Stimulated activated CD4-positive, alpha-beta T cell treated with anti-CD3 and anti-CD28 coated beads, TNF-alpha, amount 100 ng/mL, for 48 hours (primary cell): ENCODE results near the gene PDE4D.
"Not testable (repeated sequence)": the region's sequence is repeated elsewhere in the genome, so short reads cannot be mapped to it uniquely, and the experiment has no call there.

ENCODE experiments used
- DNase-seq, 3 donors: peaks; one replicate each; pipeline ENCODE4 v3.0.0-alpha.2; 2020; ENCODE audit warnings: low read depth in 3 of 3

Gene PDE4D

GRCh38 chr5:59007460-59008063, 886.0 kb downstream of the PDE4D start:
- no peak for DNase-seq

GRCh38 chr5:59005934-59006701, 887.4 kb downstream of the PDE4D start:
- no peak for DNase-seq

- DNase-seq, result no peak
Observed at GRCh38 chr5:59003641-59004040, 889.9 kb downstream of the PDE4D start.

DNA sequence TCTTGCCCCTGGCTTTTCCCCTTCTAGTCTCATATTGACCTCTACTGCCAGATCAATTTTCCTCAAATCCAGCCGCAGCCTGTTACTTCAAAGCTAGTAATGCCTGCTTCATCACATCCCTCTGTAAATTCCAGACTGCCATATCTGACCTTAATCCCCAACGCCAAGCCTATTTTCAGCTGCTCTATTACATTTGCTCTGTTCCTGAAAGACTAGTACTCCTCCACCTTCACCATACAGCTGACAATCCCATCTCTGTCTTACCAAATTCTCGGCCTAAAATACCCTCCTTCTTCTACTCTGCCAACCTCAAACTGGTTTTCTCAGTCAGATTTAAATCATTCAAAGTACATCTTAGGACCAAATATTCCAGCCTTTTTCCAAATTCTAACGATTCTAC, 890.4 kb downstream of the PDE4D start:
- DNase-seq, result no peak

DNA sequence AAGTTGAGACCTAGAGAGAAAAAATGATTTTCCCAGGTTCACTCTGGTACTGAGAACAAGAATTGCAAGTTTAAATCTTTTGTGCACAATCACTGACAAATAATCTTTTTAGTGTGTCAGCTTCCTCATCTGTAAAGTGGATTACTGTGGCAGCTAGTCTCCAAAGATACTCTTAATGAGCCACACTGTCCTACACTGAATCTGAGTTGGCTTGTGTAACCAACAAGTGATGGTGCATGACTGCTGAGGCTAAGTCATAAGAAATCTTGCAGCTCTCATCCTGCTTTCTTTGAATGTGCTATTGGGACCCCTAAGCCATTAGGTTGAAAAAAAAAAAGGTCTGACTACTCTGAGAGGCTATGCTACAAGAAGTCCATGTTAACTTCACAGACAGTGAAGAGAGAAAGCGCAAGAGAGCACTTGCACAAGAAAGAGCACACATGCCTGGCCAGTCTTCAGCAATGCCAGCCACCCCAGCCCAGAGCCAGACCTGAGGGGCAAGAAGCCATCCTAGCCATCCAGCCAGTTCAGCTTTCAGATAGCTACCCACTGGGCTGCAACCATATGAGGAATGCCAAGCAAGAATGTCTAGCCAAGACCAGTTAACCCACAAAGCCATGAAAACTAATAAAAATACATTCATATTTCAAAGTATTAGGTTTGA, 891.2 kb downstream of the PDE4D start:
- no peak for DNase-seq

DNA sequence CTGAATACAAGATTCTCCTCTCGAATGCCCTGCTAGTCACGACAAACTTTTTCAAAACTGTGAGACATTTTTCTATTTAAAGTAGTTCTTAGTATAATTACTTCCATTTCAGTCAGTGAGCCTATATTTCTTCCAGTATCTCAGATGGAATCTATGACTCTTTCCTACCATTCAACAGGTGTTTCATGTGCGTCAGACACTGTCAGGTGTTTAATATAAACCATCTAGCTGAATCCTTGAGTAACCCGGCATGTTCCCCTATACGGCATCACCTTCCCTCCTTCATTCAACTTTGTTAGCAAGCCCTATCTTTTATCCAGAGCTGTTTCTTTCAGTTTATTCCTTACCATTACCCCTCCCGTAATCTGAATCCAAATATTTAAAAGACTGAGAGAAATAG, 891.8 kb downstream of the PDE4D start:
- no peak for DNase-seq

DNA sequence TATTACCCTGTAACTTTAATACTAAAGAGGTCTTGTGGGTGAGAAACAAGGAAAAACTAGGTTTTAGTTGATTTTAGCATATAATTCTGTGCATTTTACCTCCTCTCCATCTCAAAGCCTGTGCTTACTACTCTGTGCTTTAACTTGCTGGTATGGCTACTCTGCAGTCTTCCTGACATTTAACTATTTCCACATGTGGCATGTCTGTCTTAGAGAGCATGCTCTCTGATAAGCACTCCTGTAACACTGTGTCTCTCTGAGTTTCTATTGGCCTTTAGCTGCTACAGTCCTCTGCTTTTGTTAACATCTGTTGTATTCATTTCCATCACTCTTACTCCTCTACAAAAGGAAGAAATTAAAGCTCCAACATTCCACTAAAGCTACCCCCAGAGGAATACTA, 892.4 kb downstream of the PDE4D start:
- no peak for DNase-seq

GRCh38 chr5:59000211-59000610, 893.3 kb downstream of the PDE4D start:
- DNase-seq, result no peak

DNA sequence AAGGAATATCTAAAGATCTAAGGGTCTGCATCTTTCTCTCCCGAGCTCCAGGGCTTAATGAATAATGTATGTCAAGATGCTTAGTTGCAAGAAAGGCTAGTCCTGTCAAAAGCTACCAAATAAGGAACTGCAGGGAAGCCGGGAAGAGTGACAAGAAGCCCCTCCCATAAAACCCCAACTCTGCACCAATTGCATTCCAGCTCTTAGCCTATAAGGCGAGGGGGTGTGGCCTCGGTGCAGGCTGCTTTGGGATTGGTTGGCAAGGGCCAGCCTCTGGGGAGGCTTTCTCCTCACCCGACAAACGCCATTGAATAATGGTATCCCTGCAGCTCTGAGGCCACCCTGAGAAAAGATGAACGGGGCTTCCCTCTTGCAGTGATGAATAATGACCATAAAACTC, 893.7 kb downstream of the PDE4D start:
- DNase-seq, result no peak

DNA sequence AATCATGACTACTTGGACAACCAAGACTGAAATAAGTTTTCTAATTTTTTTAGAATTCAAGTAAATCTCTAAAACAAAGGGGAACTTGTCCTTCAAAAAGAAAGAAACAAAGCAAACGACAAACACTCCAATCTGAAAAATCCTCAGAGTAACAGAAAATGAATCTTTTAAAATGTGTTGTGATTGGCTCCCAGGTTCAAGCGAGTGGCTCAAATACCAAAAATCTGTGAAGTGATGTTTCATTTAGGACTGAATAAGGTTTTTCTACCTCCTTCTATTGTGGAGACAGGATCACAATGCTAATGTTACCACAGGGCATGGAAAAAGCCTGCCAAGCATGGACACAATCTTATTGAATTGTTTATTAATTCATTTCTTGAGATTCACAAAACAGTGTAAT, 895.0 kb downstream of the PDE4D start:
- DNase-seq, result no peak

GRCh38 chr5:58995779-58996178, 897.7 kb downstream of the PDE4D start:
- DNase-seq, result not testable (repeated sequence)

- no peak for DNase-seq
Observed at GRCh38 chr5:58993461-58993860, 900.1 kb downstream of the PDE4D start.

- no peak for DNase-seq
Observed at GRCh38 chr5:58988938-58989337, 904.6 kb downstream of the PDE4D start.

DNA sequence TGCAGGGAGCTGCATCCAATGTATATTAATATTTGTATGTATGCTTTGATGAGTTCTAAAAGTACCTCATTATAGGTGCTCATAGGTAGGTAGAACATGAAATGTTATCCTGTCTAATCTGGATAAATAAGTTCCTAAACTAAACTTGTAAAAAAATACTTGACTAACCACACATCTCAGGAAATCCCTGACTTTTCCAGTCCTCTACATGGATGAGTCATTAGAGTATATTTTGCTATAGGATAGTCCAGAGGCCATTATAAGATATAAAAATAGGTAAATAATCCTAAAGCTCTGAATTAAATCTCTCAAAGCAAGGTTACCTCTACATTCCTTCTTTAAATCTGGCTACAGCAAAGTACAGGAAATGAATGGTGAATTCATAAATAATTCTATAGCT, 906.3 kb downstream of the PDE4D start:
- DNase-seq, result no peak

- no peak for DNase-seq
Observed at GRCh38 chr5:58986281-58986680, 907.2 kb downstream of the PDE4D start.

GRCh38 chr5:58985759-58986158, 907.8 kb downstream of the PDE4D start:
- DNase-seq, result no peak

GRCh38 chr5:58985311-58985710, 908.2 kb downstream of the PDE4D start:
- DNase-seq, result no peak

- DNase-seq, result no peak
Observed at GRCh38 chr5:58983526-58984452, 909.7 kb downstream of the PDE4D start.

- no peak for DNase-seq
Observed at GRCh38 chr5:58980890-58981289, 912.6 kb downstream of the PDE4D start.

- no peak for DNase-seq
Observed at GRCh38 chr5:58979090-58979489, 914.4 kb downstream of the PDE4D start.

DNA sequence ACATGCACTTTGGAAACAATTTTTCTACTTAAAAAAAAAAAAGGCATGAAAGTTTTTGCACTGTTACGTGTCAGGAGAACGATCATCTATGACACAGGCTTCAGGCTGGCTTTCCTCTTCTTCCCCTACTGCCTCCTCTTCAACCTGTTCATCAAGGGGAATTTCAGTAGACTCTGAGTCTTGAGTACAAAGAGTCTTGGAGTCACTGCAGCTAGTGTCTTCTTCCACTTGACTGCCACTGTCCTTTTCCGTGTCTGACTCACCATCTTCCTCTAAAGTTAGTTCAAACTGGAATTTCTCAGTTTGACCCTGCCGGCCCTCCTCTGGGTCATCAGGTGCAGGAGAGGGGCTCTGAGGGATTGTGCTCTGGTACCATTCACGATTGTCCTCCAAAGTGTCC, 918.9 kb downstream of the PDE4D start:
- DNase-seq, result no peak

- DNase-seq, result no peak
Observed at GRCh38 chr5:58974083-58974482, 919.4 kb downstream of the PDE4D start.
